Ishikawa (cell line): ENCODE data around the gene LCAT.

Experiments used
- CEBPB ChIP-seq: IDR thresholded peaks from 2 replicates; pipeline ENCODE4 v1.6.1; 2012
- CREB1 ChIP-seq: IDR thresholded peaks from 2 replicates; pipeline ENCODE4 v1.6.1; 2012; ENCODE audit warnings: low read depth
- EGR1 ChIP-seq: IDR thresholded peaks from 2 replicates; pipeline ENCODE4 v1.6.1; 2012
- EP300 ChIP-seq: IDR thresholded peaks from 2 replicates; pipeline ENCODE4 v1.6.1; 2012; ENCODE audit warnings: borderline replicate concordance
- FOXM1 ChIP-seq: IDR thresholded peaks from 2 replicates; pipeline ENCODE4 v1.6.1; 2012; ENCODE audit warnings: low read depth, borderline replicate concordance
- MAX ChIP-seq: IDR thresholded peaks from 2 replicates; pipeline ENCODE4 v1.6.1; 2012
- NFIC ChIP-seq: IDR thresholded peaks from 2 replicates; pipeline ENCODE4 v1.6.1; 2012
- RAD21 ChIP-seq: IDR thresholded peaks from 2 replicates; pipeline ENCODE4 v1.6.1; 2012; ENCODE audit warnings: low read depth
- TAF1 ChIP-seq: IDR thresholded peaks from 2 replicates; pipeline ENCODE4 v1.6.1; 2012; ENCODE audit warnings: low read depth, mild to moderate bottlenecking
- TCF12 ChIP-seq: IDR thresholded peaks from 2 replicates; pipeline ENCODE4 v1.6.1; 2012; ENCODE audit warnings: low read depth
- TEAD4 ChIP-seq: IDR thresholded peaks from 2 replicates; pipeline ENCODE4 v1.6.1; 2012
- YY1 ChIP-seq: IDR thresholded peaks from 2 replicates; pipeline ENCODE4 v1.6.1; 2012; ENCODE audit warnings: low read depth
- ZBTB7A ChIP-seq: IDR thresholded peaks from 2 replicates; pipeline ENCODE4 v1.6.1; 2012; ENCODE audit warnings: low read depth
- TF ChIP-seq, protein P1 (sequence below): IDR thresholded peaks from 2 replicates; pipeline ENCODE4 v1.6.1; 2012; ENCODE audit warnings: low read depth, mild to moderate bottlenecking
- TF ChIP-seq, protein P2 (sequence below): IDR thresholded peaks from 2 replicates; pipeline ENCODE4 v1.6.1; 2012

LCAT gene

GRCh38 chr16:67963662-67964321 lies 19.9 kb upstream of the LCAT start:
- TF ChIP-seq EGR1 (no peak), NFIC (peak; percentile 48; the same call in 1 of the 2 replicates), YY1 (no peak), CEBPB (no peak), TEAD4 (no peak)

DNA sequence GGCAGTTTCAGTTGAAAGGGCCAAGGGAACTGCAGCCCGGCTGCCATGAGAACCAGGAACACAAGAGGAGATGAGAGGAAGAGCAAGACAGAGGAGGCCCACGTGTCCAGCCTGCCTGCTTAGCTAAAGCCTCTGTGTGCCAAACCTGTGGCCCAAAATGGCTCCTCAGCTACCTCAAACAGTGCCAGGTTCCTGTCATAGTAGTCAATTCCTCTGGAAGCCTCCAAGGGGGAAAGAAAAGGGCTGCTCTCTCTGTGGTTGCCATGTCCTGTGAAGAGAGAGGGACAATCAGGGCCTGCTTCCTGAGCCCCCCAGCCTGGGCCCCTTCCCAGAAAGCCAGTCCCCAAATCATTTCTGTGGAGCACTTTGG lies 19.4 kb upstream of the LCAT start:
- TF ChIP-seq CEBPB = no peak
- no peak for TF ChIP-seq TAF1
- TF ChIP-seq TEAD4 = no peak
- TF ChIP-seq, protein P1, sequence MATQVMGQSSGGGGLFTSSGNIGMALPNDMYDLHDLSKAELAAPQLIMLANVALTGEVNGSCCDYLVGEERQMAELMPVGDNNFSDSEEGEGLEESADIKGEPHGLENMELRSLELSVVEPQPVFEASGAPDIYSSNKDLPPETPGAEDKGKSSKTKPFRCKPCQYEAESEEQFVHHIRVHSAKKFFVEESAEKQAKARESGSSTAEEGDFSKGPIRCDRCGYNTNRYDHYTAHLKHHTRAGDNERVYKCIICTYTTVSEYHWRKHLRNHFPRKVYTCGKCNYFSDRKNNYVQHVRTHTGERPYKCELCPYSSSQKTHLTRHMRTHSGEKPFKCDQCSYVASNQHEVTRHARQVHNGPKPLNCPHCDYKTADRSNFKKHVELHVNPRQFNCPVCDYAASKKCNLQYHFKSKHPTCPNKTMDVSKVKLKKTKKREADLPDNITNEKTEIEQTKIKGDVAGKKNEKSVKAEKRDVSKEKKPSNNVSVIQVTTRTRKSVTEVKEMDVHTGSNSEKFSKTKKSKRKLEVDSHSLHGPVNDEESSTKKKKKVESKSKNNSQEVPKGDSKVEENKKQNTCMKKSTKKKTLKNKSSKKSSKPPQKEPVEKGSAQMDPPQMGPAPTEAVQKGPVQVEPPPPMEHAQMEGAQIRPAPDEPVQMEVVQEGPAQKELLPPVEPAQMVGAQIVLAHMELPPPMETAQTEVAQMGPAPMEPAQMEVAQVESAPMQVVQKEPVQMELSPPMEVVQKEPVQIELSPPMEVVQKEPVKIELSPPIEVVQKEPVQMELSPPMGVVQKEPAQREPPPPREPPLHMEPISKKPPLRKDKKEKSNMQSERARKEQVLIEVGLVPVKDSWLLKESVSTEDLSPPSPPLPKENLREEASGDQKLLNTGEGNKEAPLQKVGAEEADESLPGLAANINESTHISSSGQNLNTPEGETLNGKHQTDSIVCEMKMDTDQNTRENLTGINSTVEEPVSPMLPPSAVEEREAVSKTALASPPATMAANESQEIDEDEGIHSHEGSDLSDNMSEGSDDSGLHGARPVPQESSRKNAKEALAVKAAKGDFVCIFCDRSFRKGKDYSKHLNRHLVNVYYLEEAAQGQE = no peak
- TF ChIP-seq FOXM1 = no peak
- TF ChIP-seq RAD21 = no peak
- TF ChIP-seq, protein P2, sequence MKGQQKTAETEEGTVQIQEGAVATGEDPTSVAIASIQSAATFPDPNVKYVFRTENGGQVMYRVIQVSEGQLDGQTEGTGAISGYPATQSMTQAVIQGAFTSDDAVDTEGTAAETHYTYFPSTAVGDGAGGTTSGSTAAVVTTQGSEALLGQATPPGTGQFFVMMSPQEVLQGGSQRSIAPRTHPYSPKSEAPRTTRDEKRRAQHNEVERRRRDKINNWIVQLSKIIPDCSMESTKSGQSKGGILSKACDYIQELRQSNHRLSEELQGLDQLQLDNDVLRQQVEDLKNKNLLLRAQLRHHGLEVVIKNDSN = no peak
- no peak for TF ChIP-seq EP300
- no peak for TF ChIP-seq ZBTB7A
- TF ChIP-seq MAX = no peak
- no peak for TF ChIP-seq YY1
- TF ChIP-seq CREB1 = no peak
- TF ChIP-seq EGR1 = no peak

DNA sequence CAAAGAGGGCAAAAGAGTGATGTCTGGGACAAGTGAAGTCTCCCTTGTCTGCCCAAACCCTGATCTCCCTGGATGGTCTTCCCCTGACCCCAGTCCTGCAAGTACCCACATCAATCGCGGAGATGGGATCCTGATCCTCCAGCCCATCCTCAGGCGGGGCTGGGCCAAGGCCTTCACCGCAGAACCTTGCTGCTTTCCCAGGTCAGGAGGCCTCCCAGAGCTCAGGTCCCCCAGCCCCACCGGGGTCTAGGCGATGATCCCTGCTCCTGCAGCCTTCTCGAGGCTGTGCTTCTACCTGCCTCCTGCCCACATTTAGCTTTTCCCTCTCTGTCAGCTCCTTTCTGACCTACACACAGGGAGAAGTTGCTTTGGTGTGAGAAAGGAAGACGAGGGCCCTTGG lies 18.2 kb upstream of the LCAT start:
- TF ChIP-seq TEAD4 (no peak), NFIC (no peak), TAF1 (no peak), TCF12 (no peak), RAD21 (no peak), YY1 (no peak), CEBPB (no peak), MAX (no peak), EGR1 (no peak), FOXM1 (no peak)
- TF ChIP-seq, protein P1 = no peak
- TF ChIP-seq, protein P2 = no peak

DNA sequence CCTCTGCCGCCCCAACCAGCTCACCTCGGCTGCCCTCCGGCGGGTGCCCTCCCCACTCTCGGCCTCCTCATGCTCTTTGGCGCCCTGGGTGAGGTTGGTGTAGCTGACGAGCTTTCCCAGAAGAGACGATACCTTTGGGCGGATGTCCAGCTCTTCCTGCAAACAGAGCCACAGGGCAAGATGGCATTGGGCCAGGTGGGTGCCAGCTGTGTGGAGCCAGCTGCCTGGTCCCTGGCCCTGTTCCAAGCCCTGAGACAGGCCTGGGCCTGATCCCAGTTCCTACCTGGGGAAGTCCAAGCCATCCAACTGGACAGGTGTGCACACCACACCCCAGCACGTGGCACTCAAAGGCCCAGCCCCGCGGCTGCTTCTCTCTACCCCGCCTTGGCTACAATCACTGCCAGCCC lies 17.6 kb upstream of the LCAT start:
- TF ChIP-seq EGR1 (no peak), YY1 (no peak), ZBTB7A (no peak), MAX (peak; percentile 66), TAF1 (no peak), CREB1 (no peak), NFIC (peak; percentile 96), RAD21 (no peak), EP300 (no peak), TCF12 (peak; percentile 71; the same call in 1 of the 2 replicates), TEAD4 (no peak), FOXM1 (no peak), CEBPB (no peak)
- TF ChIP-seq, protein P1 = no peak
- TF ChIP-seq, protein P2 = peak; percentile 77
